HCEC 1CT (cell line): ENCODE measurements around the gene SLC2A4RG.
"Not testable (repeated sequence)": the region's sequence is repeated elsewhere in the genome, so short reads cannot be mapped to it uniquely, and the experiment has no call there.

Experiments used
- DNase-seq: peaks from one replicate; pipeline ENCODE4 v3.0.0-alpha.2; 2017

SLC2A4RG gene

DNA sequence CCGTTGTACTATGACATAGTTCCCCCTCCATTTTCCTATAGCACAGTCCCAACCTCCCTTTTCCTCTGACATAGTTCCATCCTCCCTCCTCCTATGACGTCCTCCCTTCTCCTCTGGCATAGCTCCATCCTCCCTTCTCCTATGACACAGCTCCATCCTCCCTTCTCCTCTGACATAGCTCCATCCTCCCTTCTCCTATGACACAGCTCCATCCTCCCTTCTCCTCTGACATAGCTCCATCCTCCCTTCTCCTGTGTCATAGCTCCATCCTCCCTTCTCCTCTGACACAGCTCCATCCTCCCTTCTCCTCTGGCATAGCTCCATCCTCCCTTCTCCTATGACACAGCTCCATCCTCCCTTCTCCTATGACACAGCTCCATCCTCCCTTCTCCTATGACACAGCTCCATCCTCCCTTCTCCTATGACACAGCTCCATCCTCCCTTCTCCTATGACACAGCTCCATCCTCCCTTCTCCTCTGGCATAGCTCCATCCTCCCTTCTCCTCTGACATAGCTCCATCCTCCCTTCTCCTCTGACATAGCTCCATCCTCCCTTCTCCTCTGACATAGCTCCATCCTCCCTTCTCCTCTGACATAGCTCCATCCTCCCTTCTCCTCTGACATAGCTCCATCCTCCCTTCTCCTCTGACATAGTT is 16.5 kb upstream of the SLC2A4RG start:
- DNase-seq = not testable (repeated sequence)

GRCh38 chr20:63730189-63730733 is 9.3 kb upstream of the SLC2A4RG start:
- DNase-seq = not testable (repeated sequence)

GRCh38 chr20:63731410-63731809 is 8.2 kb upstream of the SLC2A4RG start:
- no peak for DNase-seq

DNA sequence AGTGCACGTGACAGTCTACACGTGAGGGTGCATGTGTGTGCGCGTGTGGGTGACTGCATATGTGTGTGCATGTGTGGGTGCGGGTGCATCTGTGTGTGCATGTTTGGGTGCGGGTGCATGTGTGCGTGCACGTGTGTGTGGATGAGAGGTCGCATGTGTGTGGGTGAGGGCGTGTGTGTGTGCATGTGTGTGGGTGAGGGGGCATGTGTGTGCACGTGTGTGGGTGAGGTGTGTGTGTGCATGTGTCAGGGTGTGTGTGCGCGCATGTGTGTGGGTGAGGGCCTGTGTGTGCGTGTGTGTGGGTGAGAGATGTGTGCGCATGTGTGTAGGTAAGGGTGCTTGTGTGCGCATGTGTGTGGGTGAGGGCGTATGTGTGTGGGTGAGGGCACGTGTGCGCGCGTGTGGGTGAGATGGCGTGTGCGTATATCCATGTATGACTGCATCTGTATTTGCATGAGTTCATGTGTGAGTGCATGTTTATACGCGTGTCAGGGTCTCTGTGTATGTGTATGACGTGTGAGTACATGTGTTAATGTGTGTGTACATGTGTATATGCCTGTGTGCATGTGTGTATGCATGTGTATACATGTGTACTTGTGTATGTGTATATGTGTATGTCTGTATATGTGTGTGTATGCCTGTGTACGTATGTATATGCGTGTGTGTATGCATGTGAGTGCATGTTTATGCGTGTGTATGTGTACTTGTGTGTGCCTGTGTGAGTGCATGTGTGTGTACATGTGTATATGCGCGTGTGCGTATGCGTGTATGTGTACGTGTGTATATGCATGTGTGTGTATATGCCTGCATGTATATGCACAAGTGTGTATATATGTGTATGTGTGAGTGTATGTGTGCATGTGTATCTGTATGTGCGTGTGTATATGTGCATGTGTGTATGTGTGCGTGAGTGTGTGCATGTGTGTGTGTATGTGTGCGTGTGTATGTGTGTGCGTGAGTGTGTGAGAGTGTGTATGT is 7.2 kb upstream of the SLC2A4RG start:
- no peak for DNase-seq

DNA sequence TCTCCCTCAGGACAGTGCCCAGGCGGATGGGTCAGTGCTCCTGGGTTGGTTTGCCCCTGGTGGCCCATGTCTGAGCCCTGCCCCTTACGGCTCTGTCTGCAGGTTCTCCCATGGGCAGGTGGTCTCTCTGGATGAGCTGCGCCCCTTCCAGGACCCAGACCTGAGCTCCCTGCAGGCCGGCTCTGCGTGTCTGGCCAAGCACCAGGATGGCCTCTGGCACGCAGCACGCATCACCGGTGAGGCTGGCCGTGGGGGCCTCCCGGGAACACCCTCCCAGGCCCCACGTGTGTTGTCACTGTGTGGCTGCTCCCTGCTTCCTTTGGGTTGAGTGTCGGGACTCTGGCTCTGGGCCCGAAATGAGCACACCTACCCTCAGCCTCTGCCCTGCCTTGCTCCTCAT is 6.5 kb upstream of the SLC2A4RG start:
- DNase-seq = no peak

DNA sequence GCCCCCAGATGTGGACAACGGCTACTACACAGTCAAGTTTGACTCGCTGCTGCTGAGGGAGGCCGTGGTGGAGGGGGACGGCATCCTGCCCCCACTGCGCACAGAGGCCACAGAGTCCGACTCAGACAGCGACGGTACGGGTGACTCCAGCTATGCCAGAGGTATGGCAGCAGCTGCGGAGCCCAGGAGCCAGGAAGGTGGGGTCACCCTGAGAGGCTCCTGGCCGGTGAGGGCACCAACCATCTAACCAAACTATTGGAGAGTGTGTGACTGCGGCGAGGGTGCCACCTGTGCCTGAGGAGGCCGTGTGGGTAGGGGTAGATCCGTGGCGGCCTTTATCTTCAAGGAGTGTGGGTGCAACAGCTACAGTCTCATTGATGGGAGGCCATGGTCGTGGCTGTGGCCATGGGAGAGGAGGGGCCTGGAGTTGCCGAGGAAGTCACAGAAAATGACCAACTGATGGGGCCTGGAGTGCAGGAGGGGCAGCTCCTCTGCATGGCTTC is 5.9 kb upstream of the SLC2A4RG start:
- DNase-seq = no peak

DNA sequence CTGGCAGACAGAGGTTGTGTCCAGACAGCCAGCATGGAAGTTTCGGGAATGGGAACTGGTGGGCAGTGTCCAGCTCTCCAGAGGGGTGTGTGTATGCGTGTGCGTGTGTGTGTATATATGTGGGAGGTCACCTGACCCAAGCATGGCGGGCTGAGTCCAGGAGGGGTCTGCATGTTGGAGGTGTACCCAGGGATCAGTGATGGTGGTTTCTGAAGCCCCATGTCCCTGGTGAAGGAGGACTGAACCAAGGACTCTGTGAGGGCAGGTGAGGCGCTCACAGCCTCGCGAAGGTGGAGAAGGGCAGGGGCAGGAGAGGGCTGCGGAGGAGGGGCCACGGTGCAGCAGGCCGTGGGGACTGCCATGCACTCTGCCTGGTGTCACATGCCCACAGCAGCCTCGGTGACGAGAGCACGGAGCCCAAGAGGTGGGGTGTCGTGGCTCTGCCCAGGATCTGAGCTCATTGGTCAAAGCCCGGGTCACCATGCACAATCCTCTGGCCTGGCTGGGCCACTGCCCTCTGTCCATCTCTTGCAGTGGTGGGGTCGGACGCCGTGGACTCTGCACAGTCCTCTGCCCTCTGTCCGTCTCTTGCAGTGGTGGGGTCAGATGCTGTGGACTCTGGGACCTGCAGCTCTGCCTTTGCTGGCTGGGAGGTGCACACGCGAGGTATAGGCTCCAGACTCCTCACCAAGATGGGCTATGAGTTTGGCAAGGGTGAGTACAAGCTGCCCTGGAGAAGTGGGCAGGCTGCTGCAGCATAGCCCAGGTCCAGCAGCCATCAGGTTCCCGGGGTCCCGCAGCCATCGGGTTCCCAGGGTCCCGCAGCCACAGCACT is 5.2 kb upstream of the SLC2A4RG start:
- no peak for DNase-seq

DNA sequence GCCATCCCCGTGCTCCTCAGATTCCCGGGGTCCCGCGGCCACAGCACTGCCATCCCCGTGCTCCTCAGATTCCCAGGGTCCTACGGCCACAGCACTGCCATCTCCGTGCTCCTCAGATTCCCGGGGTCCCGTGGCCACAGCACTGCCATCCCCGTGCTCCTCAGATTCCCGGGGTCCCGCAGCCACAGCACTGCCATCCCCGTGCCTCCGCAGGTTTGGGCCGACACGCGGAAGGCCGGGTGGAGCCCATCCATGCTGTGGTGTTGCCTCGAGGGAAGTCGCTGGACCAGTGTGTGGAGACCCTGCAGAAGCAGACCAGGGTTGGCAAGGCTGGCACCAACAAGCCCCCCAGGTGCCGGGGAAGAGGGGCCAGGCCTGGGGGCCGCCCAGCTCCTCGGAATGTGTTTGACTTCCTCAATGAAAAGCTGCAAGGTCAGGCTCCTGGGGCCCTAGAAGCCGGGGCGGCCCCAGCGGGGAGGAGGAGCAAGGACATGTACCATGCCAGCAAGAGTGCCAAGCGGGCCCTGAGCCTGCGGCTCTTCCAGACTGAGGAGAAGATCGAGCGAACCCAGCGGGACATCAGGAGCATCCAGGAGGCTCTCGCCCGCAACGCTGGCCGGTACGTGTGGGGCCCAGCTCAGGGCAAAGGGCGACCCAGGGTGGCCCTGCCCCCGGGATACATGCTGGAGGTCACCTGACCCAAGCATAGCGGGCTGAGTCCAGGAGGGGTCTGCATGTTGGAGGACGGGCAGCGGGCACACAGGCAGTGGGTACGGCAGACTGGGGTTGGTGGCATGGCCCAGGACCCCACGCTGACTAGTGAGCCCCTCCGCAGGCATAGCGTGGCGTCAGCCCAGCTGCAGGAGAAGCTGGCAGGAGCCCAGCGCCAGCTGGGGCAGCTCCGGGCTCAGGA is 4.4 kb upstream of the SLC2A4RG start:
- DNase-seq = no peak

- no peak for DNase-seq
These were observed 3.5 kb upstream of the SLC2A4RG start, which contains the start of gene LIME1 for GRCh38 chr20:63735859-63736718. Gene LIME1 (plus strand): TSS chr20:63736664. CDS start chr20:63737550, 886 bp downstream.

DNA sequence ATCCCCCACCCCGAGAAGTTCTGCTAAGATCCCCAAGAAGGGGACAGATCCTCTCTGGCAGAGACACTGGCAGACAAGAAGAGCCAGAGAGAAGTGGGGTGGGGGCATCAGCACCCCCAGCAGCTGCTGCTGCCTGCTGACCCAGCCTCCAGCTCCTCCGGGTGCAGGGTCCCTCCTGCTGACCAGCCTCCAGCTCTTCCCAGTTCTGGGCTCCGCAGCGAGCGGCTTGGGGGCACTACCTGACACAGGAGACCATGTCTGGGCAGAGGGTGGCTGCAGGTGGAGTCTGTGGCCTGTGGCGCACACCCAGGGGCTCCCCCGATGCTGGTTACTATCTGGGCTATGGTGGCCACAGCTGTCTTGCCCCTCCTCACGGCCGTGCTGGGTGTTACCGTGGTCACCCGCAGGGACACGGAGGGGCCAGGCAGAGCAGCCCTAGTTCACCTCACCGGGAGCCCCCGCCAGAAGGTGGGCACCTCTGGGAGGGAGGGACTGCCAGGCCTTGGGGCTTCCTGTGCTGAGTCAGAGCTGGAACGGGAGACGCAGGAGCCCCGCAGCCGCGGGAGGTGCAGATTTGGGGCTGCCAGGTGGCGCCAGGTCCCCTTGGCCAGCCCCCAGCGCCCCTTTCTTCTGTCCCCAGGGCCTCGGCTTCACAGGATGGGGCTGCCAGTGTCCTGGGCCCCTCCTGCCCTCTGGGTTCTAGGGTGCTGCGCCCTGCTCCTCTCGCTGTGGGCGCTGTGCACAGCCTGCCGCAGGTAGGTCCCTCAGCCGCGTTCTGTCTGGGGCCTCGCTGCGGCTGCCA is 2.5 kb upstream of the SLC2A4RG start:
- no peak for DNase-seq

GRCh38 chr20:63737695-63737944 is 2.0 kb upstream of the SLC2A4RG start:
- no peak for DNase-seq

GRCh38 chr20:63737945-63738686 is 1.5 kb upstream of the SLC2A4RG start:
- no peak for DNase-seq

GRCh38 chr20:63738687-63739129 is 868 bp upstream of the SLC2A4RG start:
- no peak for DNase-seq

GRCh38 chr20:63740070-63740626 is 572 bp downstream of the SLC2A4RG start:
- DNase-seq = peak; percentile 18

DNA sequence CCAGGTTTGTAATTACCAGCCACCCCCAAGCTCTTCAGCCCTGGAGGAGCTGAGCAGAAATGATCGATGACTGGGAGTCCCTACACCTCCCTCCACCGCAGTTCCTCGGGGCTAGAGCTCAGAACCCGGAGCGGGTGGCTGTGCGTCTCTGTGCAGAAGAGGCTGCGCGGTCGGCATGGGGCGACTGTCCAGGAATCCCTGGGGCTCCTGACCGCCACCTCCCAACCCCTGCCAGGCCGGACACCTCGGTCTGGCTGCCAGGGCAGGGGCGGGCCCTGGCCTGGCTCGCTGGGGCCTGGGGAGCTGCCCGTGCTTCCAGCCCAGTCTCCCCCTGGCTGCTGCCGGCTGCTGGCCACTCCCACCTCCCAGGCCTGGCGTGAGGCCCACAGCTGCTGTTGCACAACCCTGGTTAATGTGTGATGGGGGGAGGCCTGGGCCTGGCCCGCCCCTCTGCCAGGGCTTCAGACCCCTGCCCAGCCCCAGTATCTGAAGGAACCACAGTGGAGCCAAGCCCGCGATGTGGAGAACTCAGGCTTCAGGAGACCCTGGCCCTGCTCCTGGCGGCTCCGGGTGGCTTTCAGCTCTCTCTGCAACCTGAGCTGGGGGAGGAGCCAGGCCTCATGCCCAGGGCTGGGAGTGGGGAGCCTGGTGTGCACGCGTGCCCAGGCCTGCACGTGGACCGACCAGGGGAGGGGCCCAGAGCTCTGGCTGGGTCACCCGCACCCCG is 1.2 kb downstream of the SLC2A4RG start:
- DNase-seq = peak; percentile 85

DNA sequence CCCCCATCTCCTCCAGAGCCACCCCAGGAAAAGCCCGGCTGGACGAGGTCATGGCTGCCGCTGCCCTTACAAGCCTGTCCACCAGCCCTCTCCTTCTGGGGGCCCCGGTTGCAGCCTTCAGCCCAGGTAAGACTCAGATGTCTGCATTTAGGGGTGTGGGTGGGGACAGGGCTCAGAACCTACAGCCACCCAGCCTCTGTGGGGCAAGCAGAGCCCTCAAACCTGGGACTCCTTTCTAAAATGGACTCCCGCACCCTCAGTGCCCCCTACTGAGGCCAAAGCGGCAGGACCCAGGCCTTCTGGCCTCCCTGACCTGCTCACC is 1.7 kb downstream of the SLC2A4RG start:
- no peak for DNase-seq

DNA sequence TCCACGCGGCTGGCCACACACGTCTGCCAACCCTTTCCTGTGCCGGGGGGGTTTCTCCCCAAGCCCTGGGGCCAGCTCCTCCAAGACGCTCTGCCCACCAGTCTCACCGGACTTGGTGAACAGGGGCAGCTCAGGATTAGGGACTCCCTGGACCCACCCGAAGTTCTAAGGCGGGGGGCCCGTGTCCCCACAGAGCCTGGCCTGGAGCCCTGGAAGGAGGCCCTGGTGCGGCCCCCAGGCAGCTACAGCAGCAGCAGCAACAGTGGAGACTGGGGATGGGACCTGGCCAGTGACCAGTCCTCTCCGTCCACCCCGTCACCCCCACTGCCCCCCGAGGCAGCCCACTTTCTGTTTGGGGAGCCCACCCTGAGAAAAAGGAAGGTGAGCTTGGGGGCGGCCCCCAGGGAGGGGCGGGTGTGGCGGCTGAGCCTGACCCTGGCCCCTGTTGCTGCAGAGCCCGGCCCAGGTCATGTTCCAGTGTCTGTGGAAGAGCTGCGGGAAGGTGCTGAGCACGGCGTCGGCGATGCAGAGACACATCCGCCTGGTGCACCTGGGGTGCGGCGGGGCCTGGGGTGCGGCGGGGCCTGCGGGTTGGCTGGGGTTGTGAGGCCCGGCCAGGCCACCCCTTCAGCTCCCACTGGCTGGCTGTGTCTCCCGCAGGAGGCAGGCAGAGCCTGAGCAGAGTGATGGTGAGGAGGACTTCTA is 2.3 kb downstream of the SLC2A4RG start:
- no peak for DNase-seq
